Measurements from ENCODE around the gene DAAM2. TPM values are rescaled to one million over a fixed set of nuclear protein-coding genes. Genes with fewer than 3 reads are reported as not detected.
A peak's percentile ranks its signal among the peaks of the same experiment; 100 is the strongest.

DAAM2 gene
- total RNA-seq, 1 donor from 2014 or later, result 31.8 TPM

- Histone ChIP-seq H3K27me3 (ENCODE audit: control insufficient read depth in 3 of 3, insufficient read depth in 3 of 3, low read length in 3 of 3) (no peaks in the 10 kb centered on the region), H3K36me3 (ENCODE audit: control insufficient read depth in 3 of 3, insufficient read depth in 3 of 3, low read length in 3 of 3) (peaks cover 0 to 2% (median 0%) of the 10 kb centered on the region in 3 donors), H3K27ac (ENCODE audit: low read depth, low read length) (no peak overlapping the region), H3K9ac (ENCODE audit: low read depth in 1 of 3, low read length in 3 of 3) (no peak overlapping the region), H3K9me3 (ENCODE audit: control insufficient read depth in 3 of 3, low read length in 3 of 3) (no peaks in the 10 kb centered on the region), H3K4me1 (ENCODE audit: control insufficient read depth in 3 of 3, insufficient read depth in 3 of 3, low read length in 3 of 3) (peaks cover 4 to 21% (median 16%) of the 10 kb centered on the region in 3 donors), H3K4me3 (ENCODE audit: low read length in 3 of 3) (no peak overlapping the region)
These were observed 9.5 kb downstream of the DAAM2 start for GRCh38 chr6:39801456-39802251.

DNA sequence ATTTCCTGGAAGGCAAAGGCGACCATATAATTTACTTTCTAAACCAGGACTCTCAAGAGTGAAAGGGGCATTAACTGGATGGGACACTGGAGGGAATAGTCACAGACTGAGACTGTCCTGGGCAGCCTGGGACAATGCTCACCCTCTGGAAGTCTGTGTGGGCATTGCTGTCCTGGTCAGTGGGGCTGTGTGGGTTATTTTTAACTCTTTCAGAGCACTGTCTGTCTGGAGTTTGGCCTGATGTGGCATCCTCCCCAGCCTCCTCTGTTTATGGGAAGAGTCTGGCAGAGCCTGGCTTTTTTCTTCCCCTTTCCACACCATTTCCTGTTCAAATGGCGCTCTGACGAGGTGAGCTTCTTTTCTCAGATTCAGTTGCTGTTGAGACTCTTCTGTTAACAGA is 11.7 kb downstream of the DAAM2 start:
- Histone ChIP-seq H3K4me1 (ENCODE audit: control insufficient read depth in 3 of 3, insufficient read depth in 3 of 3, low read length in 3 of 3) (peaks cover 6 to 21% (median 21%) of the 10 kb centered on the region in 3 donors), H3K27me3 (ENCODE audit: control insufficient read depth in 3 of 3, insufficient read depth in 3 of 3, low read length in 3 of 3) (no peaks in the 10 kb centered on the region), H3K27ac (ENCODE audit: low read depth, low read length) (no peak overlapping the region), H3K4me3 (ENCODE audit: low read length in 3 of 3) (no peak overlapping the region), H3K36me3 (ENCODE audit: control insufficient read depth in 3 of 3, insufficient read depth in 3 of 3, low read length in 3 of 3) (no peaks in the 10 kb centered on the region), H3K9me3 (ENCODE audit: control insufficient read depth in 3 of 3, low read length in 3 of 3) (no peaks in the 10 kb centered on the region), H3K9ac (ENCODE audit: low read depth in 1 of 3, low read length in 3 of 3) (no peak overlapping the region)

DNA sequence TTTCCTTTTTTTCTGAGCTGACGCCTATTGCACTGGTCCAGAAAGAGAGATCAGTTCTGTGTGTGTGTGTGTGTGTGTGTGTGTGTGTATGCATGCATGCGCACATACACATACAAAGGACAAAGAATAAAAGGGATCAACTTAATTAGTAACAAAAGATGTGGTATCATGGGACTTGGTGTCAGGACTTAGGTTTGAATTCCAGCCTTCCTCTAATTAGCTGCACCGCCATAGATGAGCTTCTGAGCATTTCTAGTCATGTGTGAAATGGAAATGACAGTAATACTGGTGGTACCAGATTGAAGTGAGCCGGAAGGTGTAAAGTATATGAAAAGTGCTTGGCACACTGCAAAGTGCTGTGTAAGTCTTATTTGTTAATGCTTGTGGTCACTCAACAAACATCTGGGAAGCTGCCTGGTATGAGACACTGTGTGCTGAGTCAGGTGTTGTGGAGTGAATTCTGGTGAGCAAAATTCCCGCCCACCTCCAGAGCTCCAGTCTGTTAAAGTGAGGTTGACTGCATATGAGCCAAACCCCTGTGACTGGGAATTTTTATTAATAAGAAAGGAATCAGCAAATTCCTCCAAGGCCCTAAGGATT is 12.4 kb downstream of the DAAM2 start:
- Histone ChIP-seq H3K4me1 (ENCODE audit: control insufficient read depth in 3 of 3, insufficient read depth in 3 of 3, low read length in 3 of 3) (peaks cover 6 to 25% (median 21%) of the 10 kb centered on the region in 3 donors), H3K36me3 (ENCODE audit: control insufficient read depth in 3 of 3, insufficient read depth in 3 of 3, low read length in 3 of 3) (no peaks in the 10 kb centered on the region), H3K9ac (ENCODE audit: low read depth in 1 of 3, low read length in 3 of 3) (no peak overlapping the region), H3K9me3 (ENCODE audit: control insufficient read depth in 3 of 3, low read length in 3 of 3) (no peaks in the 10 kb centered on the region), H3K27ac (ENCODE audit: low read depth, low read length) (no peak overlapping the region), H3K4me3 (ENCODE audit: low read length in 3 of 3) (no peak overlapping the region), H3K27me3 (ENCODE audit: control insufficient read depth in 3 of 3, insufficient read depth in 3 of 3, low read length in 3 of 3) (no peaks in the 10 kb centered on the region)

GRCh38 chr6:39806278-39806677 is 14.1 kb downstream of the DAAM2 start:
- H3K9me3 ChIP-seq (ENCODE audit: control insufficient read depth in 3 of 3, low read length in 3 of 3), result no peaks in the 10 kb centered on the region
- H3K4me3 ChIP-seq (ENCODE audit: low read length in 3 of 3), result no peak overlapping the region
- peaks cover 10 to 32% (median 28%) of the 10 kb centered on the region in 3 donors for H3K4me1 ChIP-seq (ENCODE audit: control insufficient read depth in 3 of 3, insufficient read depth in 3 of 3, low read length in 3 of 3)
- H3K27me3 ChIP-seq (ENCODE audit: control insufficient read depth in 3 of 3, insufficient read depth in 3 of 3, low read length in 3 of 3), result no peaks in the 10 kb centered on the region
- H3K27ac ChIP-seq (ENCODE audit: low read depth, low read length), result no peak overlapping the region
- no peak overlapping the region for H3K9ac ChIP-seq (ENCODE audit: low read depth in 1 of 3, low read length in 3 of 3)
- H3K36me3 ChIP-seq (ENCODE audit: control insufficient read depth in 3 of 3, insufficient read depth in 3 of 3, low read length in 3 of 3), result no peaks in the 10 kb centered on the region

DNA sequence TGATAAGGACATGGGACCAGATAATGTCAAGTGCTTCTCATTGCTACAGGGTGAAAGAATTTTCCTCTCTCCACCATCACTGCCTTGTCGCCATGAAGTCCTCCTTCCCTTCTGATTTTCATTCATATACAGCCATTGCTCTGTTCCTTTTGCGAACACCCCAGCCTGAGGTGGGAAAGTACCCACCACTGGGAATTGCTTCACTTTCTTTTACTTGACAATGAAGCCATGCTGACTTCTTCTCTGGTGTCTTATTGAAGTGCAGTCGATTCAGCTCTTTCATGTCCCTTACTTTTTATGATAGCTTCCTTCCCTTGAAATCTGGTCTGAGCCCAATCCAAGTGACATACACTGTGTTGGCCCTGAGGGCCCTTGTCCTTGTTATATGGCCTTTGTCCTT is 16.2 kb downstream of the DAAM2 start:
- Histone ChIP-seq H3K27me3 (ENCODE audit: control insufficient read depth in 3 of 3, insufficient read depth in 3 of 3, low read length in 3 of 3) (no peaks in the 10 kb centered on the region), H3K36me3 (ENCODE audit: control insufficient read depth in 3 of 3, insufficient read depth in 3 of 3, low read length in 3 of 3) (no peaks in the 10 kb centered on the region), H3K9me3 (ENCODE audit: control insufficient read depth in 3 of 3, low read length in 3 of 3) (no peaks in the 10 kb centered on the region), H3K27ac (ENCODE audit: low read depth, low read length) (no peak overlapping the region), H3K9ac (ENCODE audit: low read depth in 1 of 3, low read length in 3 of 3) (no peak overlapping the region), H3K4me3 (ENCODE audit: low read length in 3 of 3) (no peak overlapping the region), H3K4me1 (ENCODE audit: control insufficient read depth in 3 of 3, insufficient read depth in 3 of 3, low read length in 3 of 3) (peaks cover 23 to 46% (median 44%) of the 10 kb centered on the region in 3 donors)

DNA sequence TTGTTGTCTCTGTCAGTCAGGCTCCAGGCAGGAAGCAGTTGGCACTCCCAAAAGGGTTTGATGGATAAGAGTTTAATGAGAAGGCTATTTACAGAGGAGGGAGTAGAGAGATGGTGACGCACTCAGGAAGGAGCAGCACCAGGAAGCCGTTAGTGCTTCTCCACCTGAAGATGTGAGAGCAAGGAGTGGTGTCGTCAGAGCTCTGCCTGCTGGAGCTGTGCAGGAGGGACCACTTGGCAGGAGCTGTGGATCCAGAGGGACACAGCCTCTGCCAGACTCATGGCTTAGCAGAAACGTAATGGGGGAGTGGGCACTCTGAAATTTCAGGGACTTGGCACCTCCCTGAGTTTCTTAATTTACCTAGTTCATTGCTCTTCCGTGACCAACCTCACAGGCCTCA is 16.8 kb downstream of the DAAM2 start:
- no peak overlapping the region for H3K4me3 ChIP-seq (ENCODE audit: low read length in 3 of 3)
- no peaks in the 10 kb centered on the region for H3K27me3 ChIP-seq (ENCODE audit: control insufficient read depth in 3 of 3, insufficient read depth in 3 of 3, low read length in 3 of 3)
- no peak overlapping the region for H3K9ac ChIP-seq (ENCODE audit: low read depth in 1 of 3, low read length in 3 of 3)
- H3K36me3 ChIP-seq (ENCODE audit: control insufficient read depth in 3 of 3, insufficient read depth in 3 of 3, low read length in 3 of 3), result no peaks in the 10 kb centered on the region
- peaks cover 23 to 40% (median 39%) of the 10 kb centered on the region in 3 donors for H3K4me1 ChIP-seq (ENCODE audit: control insufficient read depth in 3 of 3, insufficient read depth in 3 of 3, low read length in 3 of 3)
- H3K27ac ChIP-seq (ENCODE audit: low read depth, low read length), result no peak overlapping the region
- H3K9me3 ChIP-seq (ENCODE audit: control insufficient read depth in 3 of 3, low read length in 3 of 3), result no peaks in the 10 kb centered on the region

GRCh38 chr6:39811835-39812345 is 19.7 kb downstream of the DAAM2 start:
- Histone ChIP-seq H3K4me1 (ENCODE audit: control insufficient read depth in 3 of 3, insufficient read depth in 3 of 3, low read length in 3 of 3) (peaks cover 21 to 35% (median 31%) of the 10 kb centered on the region in 3 donors), H3K9ac (ENCODE audit: low read depth in 1 of 3, low read length in 3 of 3) (peak overlapping the region in 1 of 3 donors; percentile 19), H3K36me3 (ENCODE audit: control insufficient read depth in 3 of 3, insufficient read depth in 3 of 3, low read length in 3 of 3) (no peaks in the 10 kb centered on the region), H3K4me3 (ENCODE audit: low read length in 3 of 3) (no peak overlapping the region), H3K27me3 (ENCODE audit: control insufficient read depth in 3 of 3, insufficient read depth in 3 of 3, low read length in 3 of 3) (no peaks in the 10 kb centered on the region), H3K27ac (ENCODE audit: low read depth, low read length) (peak overlapping the region; percentile 28), H3K9me3 (ENCODE audit: control insufficient read depth in 3 of 3, low read length in 3 of 3) (no peaks in the 10 kb centered on the region)

DNA sequence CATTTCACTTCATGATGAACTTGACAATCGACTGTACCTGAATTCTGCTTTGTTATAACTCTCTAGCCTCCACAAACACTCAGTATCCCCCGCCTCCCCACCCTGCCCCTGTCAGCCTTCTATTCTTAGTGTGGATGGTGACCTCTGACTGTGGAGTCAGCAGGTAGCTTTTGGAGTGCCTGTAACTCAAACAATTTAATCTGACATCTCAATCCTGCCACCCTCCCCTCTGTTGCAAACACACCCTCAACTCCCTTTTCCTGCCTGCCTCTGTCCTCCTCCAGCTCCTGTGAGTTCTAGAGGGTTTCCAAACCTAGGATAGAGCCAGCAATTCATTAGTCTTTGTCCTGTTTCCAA is 20.3 kb downstream of the DAAM2 start:
- Histone ChIP-seq H3K27me3 (ENCODE audit: control insufficient read depth in 3 of 3, insufficient read depth in 3 of 3, low read length in 3 of 3) (no peaks in the 10 kb centered on the region), H3K9ac (ENCODE audit: low read depth in 1 of 3, low read length in 3 of 3) (peak overlapping the region in 1 of 3 donors; percentile 19), H3K4me3 (ENCODE audit: low read length in 3 of 3) (no peak overlapping the region), H3K4me1 (ENCODE audit: control insufficient read depth in 3 of 3, insufficient read depth in 3 of 3, low read length in 3 of 3) (peaks cover 21 to 35% (median 31%) of the 10 kb centered on the region in 3 donors), H3K9me3 (ENCODE audit: control insufficient read depth in 3 of 3, low read length in 3 of 3) (no peaks in the 10 kb centered on the region), H3K36me3 (ENCODE audit: control insufficient read depth in 3 of 3, insufficient read depth in 3 of 3, low read length in 3 of 3) (no peaks in the 10 kb centered on the region), H3K27ac (ENCODE audit: low read depth, low read length) (peak overlapping the region; percentile 26)

GRCh38 chr6:39812853-39813533 is 20.8 kb downstream of the DAAM2 start:
- peaks cover 21 to 35% (median 31%) of the 10 kb centered on the region in 3 donors for H3K4me1 ChIP-seq (ENCODE audit: control insufficient read depth in 3 of 3, insufficient read depth in 3 of 3, low read length in 3 of 3)
- peak overlapping the region in 1 of 3 donors; percentile 19 for H3K9ac ChIP-seq (ENCODE audit: low read depth in 1 of 3, low read length in 3 of 3)
- H3K36me3 ChIP-seq (ENCODE audit: control insufficient read depth in 3 of 3, insufficient read depth in 3 of 3, low read length in 3 of 3), result no peaks in the 10 kb centered on the region
- no peaks in the 10 kb centered on the region for H3K27me3 ChIP-seq (ENCODE audit: control insufficient read depth in 3 of 3, insufficient read depth in 3 of 3, low read length in 3 of 3)
- H3K9me3 ChIP-seq (ENCODE audit: control insufficient read depth in 3 of 3, low read length in 3 of 3), result no peaks in the 10 kb centered on the region
- H3K4me3 ChIP-seq (ENCODE audit: low read length in 3 of 3), result no peak overlapping the region
- peak overlapping the region; percentile 26 for H3K27ac ChIP-seq (ENCODE audit: low read depth, low read length)

- Histone ChIP-seq H3K4me3 (ENCODE audit: low read length in 3 of 3) (no peak overlapping the region), H3K4me1 (ENCODE audit: control insufficient read depth in 3 of 3, insufficient read depth in 3 of 3, low read length in 3 of 3) (peaks cover 19 to 31% (median 31%) of the 10 kb centered on the region in 3 donors), H3K9me3 (ENCODE audit: control insufficient read depth in 3 of 3, low read length in 3 of 3) (no peaks in the 10 kb centered on the region), H3K27ac (ENCODE audit: low read depth, low read length) (no peak overlapping the region), H3K36me3 (ENCODE audit: control insufficient read depth in 3 of 3, insufficient read depth in 3 of 3, low read length in 3 of 3) (no peaks in the 10 kb centered on the region), H3K27me3 (ENCODE audit: control insufficient read depth in 3 of 3, insufficient read depth in 3 of 3, low read length in 3 of 3) (no peaks in the 10 kb centered on the region), H3K9ac (ENCODE audit: low read depth in 1 of 3, low read length in 3 of 3) (no peak overlapping the region)
These were observed 22.1 kb downstream of the DAAM2 start for GRCh38 chr6:39814236-39814635.
